Measurements from ENCODE around the gene PXYLP1.
"Not testable (repeated sequence)": the region's sequence is repeated elsewhere in the genome, so short reads cannot be mapped to it uniquely, and the experiment has no call there.

Gene PXYLP1, protein sequence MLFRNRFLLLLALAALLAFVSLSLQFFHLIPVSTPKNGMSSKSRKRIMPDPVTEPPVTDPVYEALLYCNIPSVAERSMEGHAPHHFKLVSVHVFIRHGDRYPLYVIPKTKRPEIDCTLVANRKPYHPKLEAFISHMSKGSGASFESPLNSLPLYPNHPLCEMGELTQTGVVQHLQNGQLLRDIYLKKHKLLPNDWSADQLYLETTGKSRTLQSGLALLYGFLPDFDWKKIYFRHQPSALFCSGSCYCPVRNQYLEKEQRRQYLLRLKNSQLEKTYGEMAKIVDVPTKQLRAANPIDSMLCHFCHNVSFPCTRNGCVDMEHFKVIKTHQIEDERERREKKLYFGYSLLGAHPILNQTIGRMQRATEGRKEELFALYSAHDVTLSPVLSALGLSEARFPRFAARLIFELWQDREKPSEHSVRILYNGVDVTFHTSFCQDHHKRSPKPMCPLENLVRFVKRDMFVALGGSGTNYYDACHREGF

GRCh38 chr3:141231101-141231951, at the start of gene PXYLP1:
PXYLP1 (plus strand) TSS chr3:141231825; CDS start chr3:141260176, 28,351 bp downstream.
- DNase-seq = peak; percentile 88

- DNase-seq = no peak
These were observed 48.0 kb upstream of the PXYLP1 start for GRCh38 chr3:141183606-141184005.

DNA sequence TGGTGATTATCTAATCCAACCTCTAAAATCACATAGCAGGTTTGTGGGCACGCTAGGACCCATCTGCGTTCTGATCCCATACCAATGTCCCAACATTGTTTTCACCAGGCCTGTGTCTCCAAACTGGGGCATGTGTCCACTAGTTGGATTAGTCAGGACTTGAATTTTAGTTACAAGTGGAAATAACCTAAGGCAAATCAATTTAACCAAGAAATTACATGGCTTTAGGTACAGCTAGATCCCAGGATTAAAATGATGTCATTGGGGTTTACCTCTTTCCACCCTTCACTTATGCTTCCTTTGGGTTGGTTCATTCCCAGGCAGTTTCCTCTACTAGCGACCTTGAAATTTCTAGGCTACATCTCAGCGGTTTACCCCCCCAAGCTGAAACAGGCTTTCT, 47.2 kb upstream of the PXYLP1 start:
- no peak for DNase-seq

GRCh38 chr3:141191097-141191749, 40.4 kb upstream of the PXYLP1 start:
- no peak for DNase-seq

DNA sequence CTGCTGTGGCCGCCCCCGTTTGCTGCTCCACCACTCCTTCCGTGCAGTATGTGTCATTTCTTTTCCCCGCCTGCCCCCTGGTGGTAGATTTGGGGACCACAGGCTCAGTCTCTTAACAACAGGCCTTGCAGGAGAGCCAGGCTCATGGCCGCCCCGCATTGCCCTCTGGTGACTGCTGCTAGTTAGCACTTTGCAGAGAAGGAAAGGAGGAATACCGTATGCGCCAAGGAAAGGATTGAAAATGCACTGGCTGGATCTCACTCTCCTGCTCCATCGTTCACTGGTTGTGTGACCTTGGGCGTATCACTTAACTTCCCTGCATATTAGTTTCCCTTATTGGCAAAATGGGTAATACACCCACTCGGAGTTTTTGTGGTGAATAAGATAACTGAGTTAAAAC, 39.3 kb upstream of the PXYLP1 start:
- DNase-seq = peak; percentile 91

DNA sequence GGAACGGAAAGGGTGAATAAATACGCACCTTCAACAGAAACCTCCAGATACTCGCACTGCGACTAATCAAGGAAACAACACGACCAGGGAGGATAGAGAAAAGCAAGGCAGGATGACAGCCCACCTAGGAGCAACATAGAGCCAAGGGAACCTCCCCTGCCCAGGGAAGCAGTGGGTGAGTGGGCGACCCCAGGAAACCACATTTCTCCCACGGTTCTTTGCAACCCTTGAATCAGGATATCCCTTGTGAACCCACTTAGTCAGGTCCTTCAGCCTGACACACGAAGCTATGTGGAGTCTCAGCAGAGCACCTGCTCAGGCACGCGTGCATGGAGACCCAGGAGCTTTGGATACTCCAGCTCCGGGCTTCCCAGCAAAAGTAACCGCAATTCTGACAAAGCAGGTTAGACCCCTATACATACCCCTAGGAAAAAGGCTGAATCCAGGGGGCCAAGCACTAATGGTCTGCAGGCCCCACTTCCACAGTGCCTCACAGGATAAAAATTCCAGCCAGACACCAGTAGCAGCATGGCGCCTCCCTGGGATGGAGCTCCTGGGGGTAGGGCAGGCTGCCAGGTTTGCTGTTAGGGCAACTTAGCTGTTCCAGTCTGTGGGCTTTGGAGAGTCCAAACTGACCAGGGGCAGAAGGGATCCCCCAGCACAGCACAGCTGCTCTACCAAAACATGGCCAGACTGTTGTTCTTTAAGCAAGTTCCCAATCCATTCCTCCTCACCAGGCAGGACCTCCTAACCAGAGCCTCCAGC, 38.4 kb upstream of the PXYLP1 start:
- DNase-seq = no peak

DNA sequence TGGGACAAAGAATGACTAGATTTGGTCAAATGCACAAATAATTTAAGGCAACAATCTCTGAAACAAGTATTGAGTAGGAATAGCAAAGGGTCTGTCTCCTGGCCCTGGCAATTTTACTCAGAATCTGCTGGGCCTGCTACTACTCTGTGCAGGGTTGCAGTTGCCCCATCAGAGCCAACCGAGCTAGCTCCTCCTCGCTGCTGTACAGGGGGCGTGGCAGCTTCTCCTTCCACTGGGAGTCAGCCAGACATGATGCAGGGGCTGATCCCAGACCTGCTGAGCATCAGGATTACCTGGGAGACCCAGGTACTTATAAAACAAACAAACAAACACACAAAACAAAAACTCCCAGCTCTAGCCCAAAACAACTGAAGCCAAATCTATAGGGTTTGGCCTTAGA, 30.5 kb upstream of the PXYLP1 start:
- DNase-seq = no peak

GRCh38 chr3:141202682-141203081, 28.9 kb upstream of the PXYLP1 start:
- no peak for DNase-seq

GRCh38 chr3:141203866-141204265, 27.8 kb upstream of the PXYLP1 start:
- DNase-seq = no peak

- DNase-seq = no peak
These were observed 27.3 kb upstream of the PXYLP1 start for GRCh38 chr3:141204343-141204742.

- DNase-seq = not testable (repeated sequence)
These were observed 20.3 kb upstream of the PXYLP1 start for GRCh38 chr3:141211306-141211705.

GRCh38 chr3:141212101-141212500, 19.5 kb upstream of the PXYLP1 start:
- DNase-seq = no peak

GRCh38 chr3:141212555-141212954, 19.1 kb upstream of the PXYLP1 start:
- DNase-seq = no peak

DNA sequence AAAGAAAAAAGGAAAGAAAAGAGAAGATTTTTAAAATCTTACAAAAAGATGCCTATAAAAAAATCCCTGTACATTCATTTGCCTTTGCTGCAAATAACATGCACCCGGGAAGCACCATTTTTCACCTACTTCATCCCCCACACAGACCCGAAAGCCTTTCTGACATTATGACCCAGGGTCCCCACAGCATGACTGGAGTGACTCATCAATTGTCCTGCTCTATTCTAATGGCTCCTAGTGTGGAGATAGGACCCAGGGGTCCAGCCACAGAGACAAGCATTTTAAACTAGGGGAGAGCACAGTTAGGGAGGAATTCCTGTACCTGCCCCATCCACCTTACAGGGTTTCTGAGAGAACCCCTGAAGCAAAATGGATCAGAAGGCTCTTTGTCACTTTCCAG, 14.7 kb upstream of the PXYLP1 start:
- no peak for DNase-seq

GRCh38 chr3:141217389-141217788, 14.2 kb upstream of the PXYLP1 start:
- DNase-seq = no peak

- no peak for DNase-seq
These were observed 13.3 kb upstream of the PXYLP1 start for GRCh38 chr3:141218162-141218835.

DNA sequence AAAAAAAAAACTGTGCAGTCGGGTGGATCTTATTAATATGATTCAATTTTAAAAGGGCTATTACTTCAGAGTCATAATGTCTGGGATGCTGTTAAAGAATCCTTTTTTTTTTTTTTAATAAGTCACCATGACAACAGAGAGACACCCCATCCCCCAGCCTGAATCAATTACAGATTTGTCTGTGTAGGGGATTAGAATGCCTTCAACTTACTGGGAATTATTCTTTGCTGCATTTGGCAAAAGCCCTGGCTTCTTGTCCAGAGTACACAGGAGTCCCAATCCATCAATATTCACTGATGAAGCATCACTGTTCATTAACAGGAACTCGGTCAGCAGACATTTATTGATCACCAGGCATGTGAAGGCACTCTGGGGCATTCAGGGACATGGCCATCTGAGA, 12.7 kb upstream of the PXYLP1 start:
- DNase-seq = no peak

DNA sequence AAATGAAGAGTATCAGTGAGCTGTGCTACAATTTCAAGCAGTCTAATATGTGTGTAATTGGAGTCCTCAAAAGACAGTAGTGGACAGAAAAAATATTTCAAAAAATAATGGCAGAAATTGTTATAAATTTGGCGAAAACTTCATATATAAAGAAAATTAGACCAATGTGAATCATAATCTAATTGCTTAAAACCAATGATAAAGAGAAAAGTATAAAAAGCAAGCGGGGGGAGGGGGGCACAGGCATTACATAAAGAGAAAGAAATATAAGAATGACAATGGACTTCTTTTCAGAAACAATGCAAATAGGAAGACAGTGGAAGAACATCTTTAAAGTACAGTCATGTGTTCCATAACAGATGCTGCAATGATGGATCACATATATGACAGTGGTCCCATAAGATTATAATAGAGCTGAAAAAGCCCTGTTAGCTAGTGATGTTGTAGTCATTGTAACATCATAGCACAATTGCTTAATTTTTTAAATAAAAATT, 7.9 kb upstream of the PXYLP1 start:
- no peak for DNase-seq

DNA sequence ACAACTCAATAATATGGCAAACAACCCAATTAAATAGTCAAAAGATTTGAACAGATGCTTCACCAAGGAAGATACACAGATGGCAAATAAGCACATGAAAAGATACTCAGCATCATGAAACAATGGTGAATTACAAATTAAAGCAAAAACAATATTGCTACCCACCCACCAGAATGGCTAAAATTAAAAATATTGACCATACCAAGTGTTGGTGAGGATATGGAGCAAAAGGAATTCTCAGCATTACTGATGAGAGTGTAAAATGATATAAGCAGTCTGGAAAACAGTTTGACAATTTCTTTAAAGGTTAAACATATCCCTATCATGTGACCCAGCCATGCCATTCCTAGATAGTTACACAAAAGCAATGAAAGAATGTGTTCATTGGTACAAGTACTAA, 5.7 kb upstream of the PXYLP1 start:
- DNase-seq = no peak

DNA sequence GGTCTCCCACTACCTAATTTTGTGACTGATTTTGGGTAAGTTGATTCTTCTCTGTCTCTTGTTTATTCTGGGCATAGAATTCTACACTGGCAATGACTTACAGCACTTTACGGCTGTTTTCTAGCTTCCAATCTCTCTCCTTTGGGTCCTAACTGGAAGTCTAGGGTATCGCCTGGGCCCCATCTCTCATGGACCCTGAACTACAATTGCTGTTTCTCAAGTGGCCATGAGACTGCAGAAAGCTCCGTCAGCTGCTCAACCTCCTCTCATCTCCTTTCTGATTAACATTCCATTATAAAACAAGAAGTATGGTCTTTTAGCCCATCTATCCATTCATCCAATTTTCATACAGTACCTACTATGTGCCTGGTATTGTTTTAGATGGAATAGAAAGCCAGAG, 4.4 kb upstream of the PXYLP1 start:
- no peak for DNase-seq

DNA sequence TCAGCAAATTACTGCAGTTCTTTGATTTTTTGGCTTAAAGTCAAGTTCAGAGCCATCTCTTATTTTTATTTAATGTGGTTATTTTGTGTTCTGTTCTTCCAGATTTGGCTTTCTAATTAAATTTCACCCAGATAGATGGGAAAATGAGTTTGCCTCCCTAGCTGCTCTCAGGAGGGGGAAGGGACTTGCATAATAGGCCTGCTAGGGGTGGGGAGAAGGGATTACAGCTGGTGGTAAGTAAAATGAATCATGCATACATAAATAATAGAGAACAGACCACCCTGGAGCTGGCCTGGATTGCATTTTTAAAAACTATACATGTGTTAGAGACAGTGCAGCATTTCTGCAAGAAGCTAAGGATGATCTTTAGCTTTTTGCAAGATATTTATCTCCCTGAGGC, 3.9 kb upstream of the PXYLP1 start:
- no peak for DNase-seq

DNA sequence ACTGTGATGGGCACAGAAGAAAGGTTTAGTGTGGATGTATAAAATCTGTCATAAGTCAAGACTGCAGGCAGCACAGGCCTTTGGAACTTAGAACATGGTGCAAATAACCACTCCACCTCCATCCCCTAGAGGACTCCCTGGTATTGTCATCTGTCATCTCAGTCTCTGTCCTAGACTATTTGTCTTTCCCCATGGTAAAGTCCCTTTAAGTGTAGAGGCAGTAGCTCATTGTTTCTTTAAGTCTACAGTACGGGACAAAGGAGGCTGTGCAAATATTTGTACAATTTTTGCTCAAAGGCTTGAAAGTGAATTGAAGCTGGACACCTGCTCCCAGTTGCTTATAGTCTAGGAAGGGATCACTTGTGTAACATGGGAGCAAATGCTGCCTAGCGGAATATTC, 3.2 kb upstream of the PXYLP1 start:
- peak; percentile 19 for DNase-seq
